CD8-positive, alpha-beta memory T cell (primary cell): ENCODE measurements around the gene TEKT3. TPM values are rescaled to one million over a fixed set of nuclear protein-coding genes. Genes with fewer than 3 reads are reported as not detected.

ENCODE experiments used
- CTCF ChIA-PET: fragments of 350-600 bp; sonication (Branson Sonifier 250); formaldehyde crosslinking; loops from one replicate; lab custom pipeline; 2021; ENCODE audit warnings: antibody characterized with exemption; lab: Charles Lee
- POLR2A ChIA-PET: fragments of 350-600 bp; sonication (Branson Sonifier 250); formaldehyde crosslinking; loops from one replicate; lab custom pipeline; 2021; ENCODE audit warnings: antibody characterized with exemption; lab: Charles Lee
- DNase-seq, 5 donors: peaks; one replicate each; pipeline versions ENCODE4 v3.0.0 to v3.0.0-alpha.2; 2020 to 2022; ENCODE audit warnings: mixed read lengths in 1 of 5
- H3K27ac ChIP-seq: one replicate; pipeline ENCODE4 v1.7.0; 2013; ENCODE audit warnings: low read depth, mild to moderate bottlenecking, low read length, moderate library complexity
- H3K27me3 ChIP-seq: 2 replicates; pipeline ENCODE4 v1.7.0; 2013; ENCODE audit warnings: low read length, mild to moderate bottlenecking; ENCODE audit not compliant: insufficient read depth, poor library complexity, severe bottlenecking
- H3K36me3 ChIP-seq: 2 replicates; pipeline ENCODE4 v1.7.0; 2013; ENCODE audit warnings: mild to moderate bottlenecking, low read length, moderate library complexity; ENCODE audit not compliant: insufficient read depth
- H3K4me1 ChIP-seq: 2 replicates; pipeline ENCODE4 v1.7.0; 2013; ENCODE audit warnings: mild to moderate bottlenecking, low read length, moderate library complexity; ENCODE audit not compliant: insufficient read depth
- H3K4me3 ChIP-seq: 2 replicates; pipeline ENCODE4 v1.7.0; 2013; ENCODE audit warnings: mild to moderate bottlenecking, low read length
- H3K9me3 ChIP-seq: 2 replicates; pipeline ENCODE4 v1.7.0; 2013; ENCODE audit warnings: mild to moderate bottlenecking, low read length
- H3K27ac Mint-ChIP-seq, 8 donors: one replicate each; pipeline ENCODE4 v1.8.0; 2020 to 2021; ENCODE audit warnings: mixed read lengths in 8 of 8, mild to moderate bottlenecking in 6 of 8, inconsistent platforms in 3 of 8, moderate library complexity in 3 of 8
- H3K27me3 Mint-ChIP-seq, 2 donors: one replicate each; pipeline ENCODE4 v1.8.0; 2020 to 2021; ENCODE audit warnings: mixed read lengths in 2 of 2, mild to moderate bottlenecking in 1 of 2, moderate library complexity in 1 of 2
- H3K36me3 Mint-ChIP-seq, 3 donors: one replicate each; pipeline ENCODE4 v1.8.0; 2020 to 2021; ENCODE audit warnings: mixed read lengths in 3 of 3, inconsistent platforms in 1 of 3, mild to moderate bottlenecking in 1 of 3
- H3K4me1 Mint-ChIP-seq, 3 donors: one replicate each; pipeline ENCODE4 v1.8.0; 2020 to 2021; ENCODE audit warnings: mixed read lengths in 3 of 3, inconsistent platforms in 1 of 3, mild to moderate bottlenecking in 1 of 3
- H3K4me3 Mint-ChIP-seq, 7 donors: one replicate each; pipeline ENCODE4 v1.8.0; 2020 to 2021; ENCODE audit warnings: mixed read lengths in 7 of 7, mild to moderate bottlenecking in 6 of 7, moderate library complexity in 4 of 7, inconsistent platforms in 2 of 7
- H3K9me3 Mint-ChIP-seq, 5 donors: one replicate each; pipeline ENCODE4 v1.8.0; 2020 to 2022; ENCODE audit warnings: mixed read lengths in 5 of 5, mild to moderate bottlenecking in 3 of 5, moderate library complexity in 2 of 5, inconsistent platforms in 1 of 5
- polyA plus RNA-seq: library from polyadenylated mRNA; unstranded; fragments of 300-500 nt; fragmentation: Illumina TruSeq; gene quantifications from one replicate; pipeline ENCODE4 v1.2.3, GENCODE V29; 2021
- total RNA-seq, 2 experiments: library from RNA; stranded (reverse); gene quantifications; one replicate each; pipeline ENCODE4 v1.2.3, GENCODE V29; 2021

Gene TEKT3
- total RNA-seq (not detected), polyA plus RNA-seq (not detected)

- Mint-ChIP-seq H3K9me3 (peaks cover 0 to 6% (median 2%) of the 10 kb centered on the region in 5 donors), H3K36me3 (peaks cover 0 to 3% (median 0%) of the 10 kb centered on the region in 3 donors), H3K4me1 (peaks cover 10 to 13% (median 12%) of the 10 kb centered on the region in 3 donors), H3K27me3 (peaks cover 54 to 74% of the 10 kb centered on the region in 2 donors), H3K27ac (peak within 1 kb of the TSS in 2 of 8 donors; percentile 23 to 66), H3K4me3 (peak within 1 kb of the TSS in 6 of 7 donors; percentile 35 to 75 (median 65))
- CTCF ChIA-PET = no interaction called here
- Histone ChIP-seq H3K36me3 (no peaks in the 10 kb centered on the region), H3K4me3 (no peak within 1 kb of the TSS), H3K27me3 (peaks cover 28% of the 10 kb centered on the region), H3K27ac (no peak within 1 kb of the TSS), H3K4me1 (no peaks in the 10 kb centered on the region), H3K9me3 (no peaks in the 10 kb centered on the region)
- DNase-seq = no peak
- POLR2A ChIA-PET = no interaction called here
These were observed at the start of gene TEKT3 for GRCh38 chr17:15341385-15341849. TSS of gene TEKT3 (minus strand) at chr17:15341597. CDS start at chr17:15331585, 10,012 bp downstream.

- no peak overlapping the region for H3K27ac ChIP-seq
- Mint-ChIP-seq H3K4me3 (no peak overlapping the region), H3K9me3 (peaks cover 0 to 1% (median 0%) of the 10 kb centered on the region in 5 donors), H3K27me3 (peaks cover 11 to 57% of the 10 kb centered on the region in 2 donors), H3K27ac (no peak overlapping the region), H3K4me1 (no peaks in the 10 kb centered on the region), H3K36me3 (peaks cover 0 to 3% (median 0%) of the 10 kb centered on the region in 3 donors)
- no peaks in the 10 kb centered on the region for H3K27me3 ChIP-seq
- no peaks in the 10 kb centered on the region for H3K36me3 ChIP-seq
- H3K4me3 ChIP-seq = no peak overlapping the region
- CTCF ChIA-PET = interaction anchor here (0.9 kb wide), 1 partner anchor 13 kb away, joined by 3 read pairs; no protein-coding TSS in a partner anchor
- no peaks in the 10 kb centered on the region for H3K4me1 ChIP-seq
- DNase-seq = no peak
- POLR2A ChIA-PET = no interaction called here
- no peaks in the 10 kb centered on the region for H3K9me3 ChIP-seq
These were observed 47.1 kb upstream of the TEKT3 start for GRCh38 chr17:15388356-15389041.

- no peak overlapping the region for H3K4me3 Mint-ChIP-seq
- peaks cover 12 to 50% of the 10 kb centered on the region in 2 donors for H3K27me3 Mint-ChIP-seq
- H3K4me1 Mint-ChIP-seq = no peaks in the 10 kb centered on the region
- H3K9me3 Mint-ChIP-seq = peaks cover 0 to 1% (median 0%) of the 10 kb centered on the region in 5 donors
- no peaks in the 10 kb centered on the region for H3K9me3 ChIP-seq
- H3K36me3 ChIP-seq = no peaks in the 10 kb centered on the region
- H3K27ac ChIP-seq = no peak overlapping the region
- H3K4me1 ChIP-seq = no peaks in the 10 kb centered on the region
- CTCF ChIA-PET = no interaction called here
- H3K27ac Mint-ChIP-seq = no peak overlapping the region
- no peaks in the 10 kb centered on the region for H3K36me3 Mint-ChIP-seq
- H3K27me3 ChIP-seq = no peaks in the 10 kb centered on the region
- no peak overlapping the region for H3K4me3 ChIP-seq
- POLR2A ChIA-PET = no interaction called here
- DNase-seq = no peak
These were observed 44.7 kb upstream of the TEKT3 start for GRCh38 chr17:15386083-15386482.

GRCh38 chr17:15385305-15385704 lies 43.9 kb upstream of the TEKT3 start:
- Mint-ChIP-seq H3K4me1 (no peaks in the 10 kb centered on the region), H3K27ac (no peak overlapping the region), H3K36me3 (no peaks in the 10 kb centered on the region), H3K9me3 (peaks cover 0 to 1% (median 0%) of the 10 kb centered on the region in 5 donors), H3K4me3 (no peak overlapping the region), H3K27me3 (peaks cover 12 to 51% of the 10 kb centered on the region in 2 donors)
- H3K27ac ChIP-seq = no peak overlapping the region
- no peak for DNase-seq
- POLR2A ChIA-PET = no interaction called here
- H3K4me1 ChIP-seq = no peaks in the 10 kb centered on the region
- H3K4me3 ChIP-seq = no peak overlapping the region
- CTCF ChIA-PET = no interaction called here
- no peaks in the 10 kb centered on the region for H3K36me3 ChIP-seq
- H3K9me3 ChIP-seq = no peaks in the 10 kb centered on the region
- no peaks in the 10 kb centered on the region for H3K27me3 ChIP-seq

GRCh38 chr17:15384142-15384787 lies 42.9 kb upstream of the TEKT3 start:
- no peaks in the 10 kb centered on the region for H3K36me3 ChIP-seq
- CTCF ChIA-PET = no interaction called here
- DNase-seq = no peak
- no peak overlapping the region for H3K27ac Mint-ChIP-seq
- H3K4me3 Mint-ChIP-seq = no peak overlapping the region
- H3K9me3 ChIP-seq = no peaks in the 10 kb centered on the region
- no peaks in the 10 kb centered on the region for H3K36me3 Mint-ChIP-seq
- no peaks in the 10 kb centered on the region for H3K4me1 ChIP-seq
- H3K27ac ChIP-seq = no peak overlapping the region
- H3K27me3 ChIP-seq = no peaks in the 10 kb centered on the region
- H3K4me1 Mint-ChIP-seq = no peaks in the 10 kb centered on the region
- POLR2A ChIA-PET = no interaction called here
- H3K27me3 Mint-ChIP-seq = peaks cover 12 to 52% of the 10 kb centered on the region in 2 donors
- H3K9me3 Mint-ChIP-seq = no peaks in the 10 kb centered on the region
- H3K4me3 ChIP-seq = no peak overlapping the region

- H3K4me1 ChIP-seq = no peaks in the 10 kb centered on the region
- Mint-ChIP-seq H3K27ac (no peak overlapping the region), H3K27me3 (peaks cover 12 to 50% of the 10 kb centered on the region in 2 donors), H3K4me1 (no peaks in the 10 kb centered on the region), H3K4me3 (no peak overlapping the region), H3K9me3 (no peaks in the 10 kb centered on the region), H3K36me3 (no peaks in the 10 kb centered on the region)
- no peaks in the 10 kb centered on the region for H3K27me3 ChIP-seq
- H3K36me3 ChIP-seq = no peaks in the 10 kb centered on the region
- no peak for DNase-seq
- no peak overlapping the region for H3K4me3 ChIP-seq
- POLR2A ChIA-PET = no interaction called here
- H3K27ac ChIP-seq = no peak overlapping the region
- H3K9me3 ChIP-seq = no peaks in the 10 kb centered on the region
- CTCF ChIA-PET = no interaction called here
These were observed 41.5 kb upstream of the TEKT3 start for GRCh38 chr17:15382914-15383313.

- no peak for DNase-seq
- Histone ChIP-seq H3K27ac (no peak overlapping the region), H3K36me3 (no peaks in the 10 kb centered on the region), H3K9me3 (no peaks in the 10 kb centered on the region), H3K27me3 (no peaks in the 10 kb centered on the region), H3K4me1 (no peaks in the 10 kb centered on the region), H3K4me3 (no peak overlapping the region)
- no peak overlapping the region for H3K4me3 Mint-ChIP-seq
- H3K4me1 Mint-ChIP-seq = no peaks in the 10 kb centered on the region
- peaks cover 10 to 48% of the 10 kb centered on the region in 2 donors for H3K27me3 Mint-ChIP-seq
- H3K36me3 Mint-ChIP-seq = peaks cover 0 to 2% (median 0%) of the 10 kb centered on the region in 3 donors
- ChIA-PET POLR2A (no interaction called here), CTCF (no interaction called here)
- H3K9me3 Mint-ChIP-seq = no peaks in the 10 kb centered on the region
- no peak overlapping the region for H3K27ac Mint-ChIP-seq
These were observed 40.3 kb upstream of the TEKT3 start for GRCh38 chr17:15381707-15382106.

- CTCF ChIA-PET = no interaction called here
- H3K27me3 ChIP-seq = no peaks in the 10 kb centered on the region
- H3K9me3 ChIP-seq = no peaks in the 10 kb centered on the region
- Mint-ChIP-seq H3K27ac (no peak overlapping the region), H3K4me1 (no peaks in the 10 kb centered on the region), H3K4me3 (no peak overlapping the region), H3K36me3 (peaks cover 0 to 2% (median 0%) of the 10 kb centered on the region in 3 donors), H3K27me3 (peaks cover 5 to 42% of the 10 kb centered on the region in 2 donors), H3K9me3 (no peaks in the 10 kb centered on the region)
- H3K4me3 ChIP-seq = no peak overlapping the region
- no peaks in the 10 kb centered on the region for H3K4me1 ChIP-seq
- H3K36me3 ChIP-seq = no peaks in the 10 kb centered on the region
- POLR2A ChIA-PET = no interaction called here
- no peak for DNase-seq
- H3K27ac ChIP-seq = no peak overlapping the region
These were observed 39.0 kb upstream of the TEKT3 start for GRCh38 chr17:15380446-15380845.
